ENCODE data around the gene TANGO6.

TANGO6 gene

DNA sequence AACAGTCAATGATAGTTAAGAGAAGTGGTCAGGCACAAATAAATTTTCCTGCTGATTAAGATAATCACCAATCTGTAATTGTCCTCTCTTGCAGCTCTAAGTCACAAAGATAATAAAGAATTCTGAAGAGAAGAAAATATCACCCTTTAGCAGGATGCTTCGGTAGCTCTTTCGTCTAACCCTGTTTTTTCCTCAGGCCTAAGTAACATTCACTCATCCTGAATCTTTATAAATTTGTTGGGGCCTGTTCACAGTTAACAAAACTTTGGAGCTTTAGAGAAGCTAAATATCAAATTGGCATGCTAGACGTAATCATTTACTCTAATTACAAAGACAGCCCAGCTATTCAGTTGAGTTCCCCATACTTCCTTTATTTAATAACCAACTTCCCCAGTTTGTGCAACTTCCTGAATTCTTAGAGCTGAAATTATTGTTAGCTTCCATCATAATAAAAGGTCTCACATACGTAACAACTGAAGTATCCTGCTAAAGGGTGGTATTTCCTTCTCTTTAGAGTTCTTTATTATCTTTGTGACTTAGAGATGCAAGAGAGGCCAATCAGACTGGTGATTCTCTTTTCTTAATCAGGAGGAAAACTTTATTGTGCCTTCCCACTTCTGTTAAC, 118.6 kb downstream of the TANGO6 start:
- H3K9me3 ChIP-seq (ENCODE audit: control insufficient read depth, insufficient read depth, low read length): no peaks in the 10 kb centered on the region
- no peaks in the 10 kb centered on the region for H3K9me2 ChIP-seq (replicated peaks; ENCODE audit: control insufficient read depth, low read length)
- H3K4me2 ChIP-seq (ENCODE audit: low read length): no peak overlapping the region
- H3K4me3 ChIP-seq (ENCODE audit: low read length): no peak overlapping the region
- no peaks in the 10 kb centered on the region for H3K4me1 ChIP-seq (ENCODE audit: control insufficient read depth, low read length)
- H3K27ac ChIP-seq (ENCODE audit: low read depth, low read length): no peak overlapping the region
- no peaks in the 10 kb centered on the region for H3K27me3 ChIP-seq (ENCODE audit: control insufficient read depth, low read length)
- no peak for TF ChIP-seq EZH2phosphoT487 (IDR thresholded peaks at IDR 0.05; ENCODE audit: borderline replicate concordance, low read length)
- TF ChIP-seq, protein P1, sequence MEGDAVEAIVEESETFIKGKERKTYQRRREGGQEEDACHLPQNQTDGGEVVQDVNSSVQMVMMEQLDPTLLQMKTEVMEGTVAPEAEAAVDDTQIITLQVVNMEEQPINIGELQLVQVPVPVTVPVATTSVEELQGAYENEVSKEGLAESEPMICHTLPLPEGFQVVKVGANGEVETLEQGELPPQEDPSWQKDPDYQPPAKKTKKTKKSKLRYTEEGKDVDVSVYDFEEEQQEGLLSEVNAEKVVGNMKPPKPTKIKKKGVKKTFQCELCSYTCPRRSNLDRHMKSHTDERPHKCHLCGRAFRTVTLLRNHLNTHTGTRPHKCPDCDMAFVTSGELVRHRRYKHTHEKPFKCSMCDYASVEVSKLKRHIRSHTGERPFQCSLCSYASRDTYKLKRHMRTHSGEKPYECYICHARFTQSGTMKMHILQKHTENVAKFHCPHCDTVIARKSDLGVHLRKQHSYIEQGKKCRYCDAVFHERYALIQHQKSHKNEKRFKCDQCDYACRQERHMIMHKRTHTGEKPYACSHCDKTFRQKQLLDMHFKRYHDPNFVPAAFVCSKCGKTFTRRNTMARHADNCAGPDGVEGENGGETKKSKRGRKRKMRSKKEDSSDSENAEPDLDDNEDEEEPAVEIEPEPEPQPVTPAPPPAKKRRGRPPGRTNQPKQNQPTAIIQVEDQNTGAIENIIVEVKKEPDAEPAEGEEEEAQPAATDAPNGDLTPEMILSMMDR (IDR thresholded peaks at IDR 0.05; ENCODE audit: low read depth, low read length, poor library complexity, severe bottlenecking): no peak
- H3F3A ChIP-seq (ENCODE audit: control insufficient read depth, insufficient read depth): no peaks in the 10 kb centered on the region
- no peaks in the 10 kb centered on the region for H3K79me2 ChIP-seq (ENCODE audit: control insufficient read depth, low read length)
- H4K20me1 ChIP-seq (ENCODE audit: control insufficient read depth, insufficient read depth, low read depth, low read length): no peaks in the 10 kb centered on the region
- no peaks in the 10 kb centered on the region for H3K36me3 ChIP-seq (ENCODE audit: control insufficient read depth, low read length)

DNA sequence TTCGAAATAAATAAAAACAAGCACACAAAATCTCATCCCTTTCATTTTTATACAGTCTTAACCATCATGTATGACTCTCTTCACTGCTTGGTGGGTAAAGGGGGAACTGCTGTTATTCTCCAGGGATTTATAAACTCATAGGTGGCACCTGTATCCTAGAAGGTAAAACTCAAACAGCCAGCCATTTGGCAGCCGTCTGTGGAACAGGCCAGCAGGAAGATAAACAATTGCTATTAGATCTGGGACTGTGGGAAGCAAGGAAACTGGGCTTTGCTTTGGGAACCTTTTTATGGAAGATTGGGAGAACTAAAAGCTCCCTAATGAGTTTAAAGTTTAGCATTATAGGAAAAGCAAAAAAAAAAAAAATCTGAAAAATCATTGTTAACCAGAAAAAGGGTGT, 126.0 kb downstream of the TANGO6 start:
- no peak overlapping the region for H3K27ac ChIP-seq (ENCODE audit: low read depth, low read length)

DNA sequence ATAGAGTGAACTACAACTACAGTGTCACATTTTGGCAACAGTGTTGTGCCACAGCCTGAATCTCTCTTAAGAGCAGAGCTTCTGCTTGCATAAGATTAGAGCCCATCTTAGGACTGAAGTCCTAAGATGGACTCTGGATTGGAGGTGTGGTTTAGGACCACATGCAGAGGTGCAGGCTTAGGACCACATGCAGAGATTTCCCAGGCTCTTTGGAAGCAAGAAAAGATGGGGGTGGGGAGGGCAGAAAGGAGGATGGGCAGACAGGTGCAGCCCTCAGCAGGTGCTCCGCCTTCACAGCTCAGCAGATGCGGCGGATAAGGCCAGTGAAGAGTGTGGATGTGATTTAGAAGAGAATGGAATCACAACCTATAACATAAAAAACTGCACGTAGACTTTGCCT, 128.7 kb downstream of the TANGO6 start:
- H4K20me1 ChIP-seq (ENCODE audit: control insufficient read depth, insufficient read depth, low read depth, low read length): no peaks in the 10 kb centered on the region
- TF ChIP-seq EZH2phosphoT487 (IDR thresholded peaks at IDR 0.05; ENCODE audit: borderline replicate concordance, low read length): no peak
- TF ChIP-seq, protein P1 (IDR thresholded peaks at IDR 0.05; ENCODE audit: low read depth, low read length, poor library complexity, severe bottlenecking): no peak
- no peaks in the 10 kb centered on the region for H3F3A ChIP-seq (ENCODE audit: control insufficient read depth, insufficient read depth)
- no peaks in the 10 kb centered on the region for H3K9me2 ChIP-seq (replicated peaks; ENCODE audit: control insufficient read depth, low read length)
- no peaks in the 10 kb centered on the region for H3K9me3 ChIP-seq (ENCODE audit: control insufficient read depth, insufficient read depth, low read length)
- no peak overlapping the region for H3K4me2 ChIP-seq (ENCODE audit: low read length)
- H3K27ac ChIP-seq (ENCODE audit: low read depth, low read length): no peak overlapping the region
- no peaks in the 10 kb centered on the region for H3K27me3 ChIP-seq (ENCODE audit: control insufficient read depth, low read length)
- H3K4me3 ChIP-seq (ENCODE audit: low read length): no peak overlapping the region
- H3K36me3 ChIP-seq (ENCODE audit: control insufficient read depth, low read length): peaks cover 4% of the 10 kb centered on the region; the same call in 1 of the 2 replicates
- no peaks in the 10 kb centered on the region for H3K4me1 ChIP-seq (ENCODE audit: control insufficient read depth, low read length)
- no peaks in the 10 kb centered on the region for H3K79me2 ChIP-seq (ENCODE audit: control insufficient read depth, low read length)

More for the DNA sequence above, 126.0 kb downstream of the TANGO6 start:
- H3K36me3 ChIP-seq (ENCODE audit: control insufficient read depth, low read length): no peaks in the 10 kb centered on the region
- TF ChIP-seq, protein P1 (IDR thresholded peaks at IDR 0.05; ENCODE audit: low read depth, low read length, poor library complexity, severe bottlenecking): no peak
- no peak for TF ChIP-seq EZH2phosphoT487 (IDR thresholded peaks at IDR 0.05; ENCODE audit: borderline replicate concordance, low read length)
- no peaks in the 10 kb centered on the region for H3F3A ChIP-seq (ENCODE audit: control insufficient read depth, insufficient read depth)
- H3K4me1 ChIP-seq (ENCODE audit: control insufficient read depth, low read length): no peaks in the 10 kb centered on the region
- H3K27me3 ChIP-seq (ENCODE audit: control insufficient read depth, low read length): no peaks in the 10 kb centered on the region
- H3K9me2 ChIP-seq (replicated peaks; ENCODE audit: control insufficient read depth, low read length): no peaks in the 10 kb centered on the region
- H3K9me3 ChIP-seq (ENCODE audit: control insufficient read depth, insufficient read depth, low read length): no peaks in the 10 kb centered on the region
- H4K20me1 ChIP-seq (ENCODE audit: control insufficient read depth, insufficient read depth, low read depth, low read length): no peaks in the 10 kb centered on the region
- H3K4me2 ChIP-seq (ENCODE audit: low read length): no peak overlapping the region
- H3K4me3 ChIP-seq (ENCODE audit: low read length): no peak overlapping the region
- no peaks in the 10 kb centered on the region for H3K79me2 ChIP-seq (ENCODE audit: control insufficient read depth, low read length)

Data from DOHH2 (cell line).